ENCODE results near the gene TNFRSF4. TPM values are rescaled to one million over a fixed set of nuclear protein-coding genes. Genes with fewer than 3 reads are reported as not detected.
A peak's percentile ranks its signal among the peaks of the same experiment; 100 is the strongest.

The TNFRSF4 gene
- total and polyA plus RNA-seq, 2 of the 8 experiments (the other 6 are each of a cell fraction or from before 2014, with no cell fraction given) = 0.06 TPM; not detected in 1

- Histone ChIP-seq H2BK12ac (ENCODE audit: low read depth, low read length) (no peak overlapping the region), H3K79me2 (ENCODE audit: control insufficient read depth in 1 of 2, insufficient read depth in 2 of 2, low read length in 2 of 2) (peaks cover 6 to 34% of the 10 kb centered on the region in 2 experiments; a peak in 3 of 4 replicates), H3K18ac (ENCODE audit: extremely low read depth, low read length) (no peak overlapping the region), H3K14ac (ENCODE audit: insufficient read length) (no peak overlapping the region), H3K56ac (replicated peaks; ENCODE audit: insufficient read length, low read depth, low read length) (no peak overlapping the region), H3K23ac (ENCODE audit: insufficient read length) (no peak overlapping the region), H2BK15ac (ENCODE audit: low read length) (no peak overlapping the region), H2AFZ (ENCODE audit: low read length) (no peak overlapping the region), H4K20me1 (replicated peaks in 1 of 2; ENCODE audit: control insufficient read depth in 1 of 2, insufficient read depth in 2 of 2, low read length in 2 of 2) (peaks cover 2 to 19% of the 10 kb centered on the region in 2 experiments), H3K9me3 (ENCODE audit: insufficient read depth in 2 of 2, low read depth in 1 of 2, low read length in 1 of 2) (peaks cover 0 to 9% of the 10 kb centered on the region in 2 experiments; a peak in 2 of 4 replicates), H4K91ac (replicated peaks; ENCODE audit: insufficient read length, low read length) (no peak overlapping the region), H3K79me1 (ENCODE audit: low read depth, low read length) (peaks cover 33% of the 10 kb centered on the region), H2BK5ac (ENCODE audit: low read depth, low read length) (no peak overlapping the region), H3K27ac (ENCODE audit: low read depth, low read length) (no peak overlapping the region), H2BK20ac (ENCODE audit: low read length) (no peak overlapping the region), H3K4me1 (replicated peaks in 1 of 4; ENCODE audit: control insufficient read depth in 3 of 4, insufficient read depth in 4 of 4, low read length in 3 of 4) (peaks cover 0 to 12% (median under 1%) of the 10 kb centered on the region in 4 experiments; a peak in 4 of 7 replicates), H3K27me3 (replicated peaks in 1 of 4; ENCODE audit: control insufficient read depth in 3 of 4, extremely low read depth in 1 of 4, insufficient read depth in 3 of 4, low read length in 3 of 4) (no peaks in the 10 kb centered on the region; a peak in 1 of 7 replicates), H3K36me3 (ENCODE audit: control insufficient read depth in 2 of 4, insufficient read depth in 4 of 4, low read length in 3 of 4) (peaks cover 0 to 10% (median 3%) of the 10 kb centered on the region in 4 experiments; a peak in 3 of 8 replicates), H3K23me2 (ENCODE audit: low read depth, low read length) (peaks cover 7% of the 10 kb centered on the region), H4K5ac (ENCODE audit: insufficient read length, low read depth, low read length) (no peak overlapping the region), H2AK5ac (ENCODE audit: low read depth, low read length) (no peak overlapping the region), H2BK120ac (replicated peaks; ENCODE audit: low read depth, low read length) (no peak overlapping the region), H3K4ac (replicated peaks; ENCODE audit: insufficient read length, low read depth, low read length) (no peak overlapping the region), H4K8ac (ENCODE audit: extremely low read depth, insufficient read depth, low read length) (peak overlapping the region; percentile 46; the same call in 1 of the 2 replicates), H3K4me2 (ENCODE audit: insufficient read depth in 1 of 2, low read depth in 2 of 2, low read length in 2 of 2) (0 out of 4 replicates have a peak overlapping the region, but pooled peaks of 1 of the 2 experiments have one; percentile 29), H3K4me3 (ENCODE audit: extremely low read depth in 1 of 4, insufficient read depth in 2 of 4, low read depth in 3 of 4, low read length in 4 of 4) (no peak overlapping the region), H3K9ac (replicated peaks in 1 of 4; ENCODE audit: extremely low read depth in 1 of 4, low read depth in 3 of 4, low read length in 3 of 4) (no peak overlapping the region)
- CTCF ChIA-PET (ENCODE audit: partially characterized antibody) = no interaction called here
- WGBS, 2 experiments (ENCODE audit: extremely low coverage in 1 of 2, insufficient coverage in 1 of 2, insufficient read length in 1 of 2, insufficient replicate concordance in 2 of 2, low coverage in 1 of 2, low lambda C conversion rate in 2 of 2, missing lambda C conversion rate in 1 of 2) = 97 to 100% methylated on average over 1 to 15 of the region's 15 CpGs
- FAIRE-seq (no peak), DNase-seq (ENCODE audit: low read depth in 1 of 2, low spot score in 2 of 2) (no peak)
- POLR2A ChIA-PET (ENCODE audit: partially characterized antibody) = interaction anchor here (1.1 to 1.9 kb wide), 2 partner anchors 10 to 13 kb away, joined by 3 to 7 read pairs; partner anchors contain the start of gene C1QTNF12
- no peak for TF ChIP-seq EGR1 (IDR thresholded peaks at IDR 0.05; ENCODE audit: borderline replicate concordance, low read depth, low read length)
- TF ChIP-seq CEBPB (IDR thresholded peaks at IDR 0.05; ENCODE audit: low read depth, low read length) = no peak
- no peak for TF ChIP-seq SP2 (IDR thresholded peaks at IDR 0.05; ENCODE audit: low read length)
- no peak for TF ChIP-seq FOSL1 (IDR thresholded peaks at IDR 0.05; ENCODE audit: insufficient read depth, low read depth, low read length)
- no peak for TF ChIP-seq TBP (IDR thresholded peaks at IDR 0.05; ENCODE audit: low read depth, low read length)
- no peak for TF ChIP-seq CBX5 (IDR thresholded peaks at IDR 0.05; ENCODE audit: low read depth, low read length)
- no peak for TF ChIP-seq ATF2 (IDR thresholded peaks at IDR 0.05; ENCODE audit: low read length)
- no peak for TF ChIP-seq CTBP2 (IDR thresholded peaks at IDR 0.05; ENCODE audit: borderline replicate concordance, insufficient read depth, insufficient read length, low read length)
- no peak for TF ChIP-seq ATF3 (IDR thresholded peaks at IDR 0.05; ENCODE audit: insufficient read depth, low read depth, low read length)
- no peak for TF ChIP-seq NRF1 (IDR thresholded peaks at IDR 0.05; ENCODE audit: low read depth, low read length)
Observed at GRCh38 chr1:1233567-1233892, 19.6 kb upstream of the TNFRSF4 start.
